Measurements from ENCODE around the gene IL17RB.

Gene IL17RB

GRCh38 chr3:53846851-53847155, 435 bp downstream of the IL17RB start:
- H3F3A ChIP-seq (ENCODE audit: low read depth) = no peaks in the 10 kb centered on the region
- no peak overlapping the region for H2AFZ ChIP-seq (ENCODE audit: low read length)
- no peaks in the 10 kb centered on the region for H4K20me1 ChIP-seq (ENCODE audit: insufficient read depth, low read length, poor library complexity, severe bottlenecking)
- H3K27me3 ChIP-seq (ENCODE audit: insufficient read depth, low read length, poor library complexity, severe bottlenecking) = no peaks in the 10 kb centered on the region
- no peak overlapping the region for H3K4me3 ChIP-seq (ENCODE audit: low read length, poor library complexity, severe bottlenecking)
- H3K9me3 ChIP-seq (ENCODE audit: insufficient read depth, low read depth, low read length) = no peaks in the 10 kb centered on the region
- TF ChIP-seq CTCF (conservative IDR thresholded peaks at IDR 0.05; ENCODE audit: low read length) (no peak), EZH2phosphoT487 (IDR thresholded peaks at IDR 0.05; ENCODE audit: borderline replicate concordance) (no peak)
- no peaks in the 10 kb centered on the region for H3K36me3 ChIP-seq (ENCODE audit: insufficient read depth, low read length)
- H3K4me2 ChIP-seq (ENCODE audit: low read depth, low read length, poor library complexity, severe bottlenecking) = no peak overlapping the region
- H3K4me1 ChIP-seq (ENCODE audit: insufficient read depth, low read length, poor library complexity, severe bottlenecking) = no peaks in the 10 kb centered on the region
- H3K9ac ChIP-seq (ENCODE audit: low read depth, low read length, poor library complexity, severe bottlenecking) = no peak overlapping the region
- H3K9me2 ChIP-seq (replicated peaks; ENCODE audit: low read depth, low read length) = no peaks in the 10 kb centered on the region
- no peaks in the 10 kb centered on the region for H3K79me2 ChIP-seq (ENCODE audit: insufficient read depth, low read length)

GRCh38 chr3:53849916-53850315, 3.5 kb downstream of the IL17RB start:
- Histone ChIP-seq H3K27me3 (ENCODE audit: insufficient read depth, low read length, poor library complexity, severe bottlenecking) (no peaks in the 10 kb centered on the region), H4K20me1 (ENCODE audit: insufficient read depth, low read length, poor library complexity, severe bottlenecking) (no peaks in the 10 kb centered on the region), H3K4me2 (ENCODE audit: low read depth, low read length, poor library complexity, severe bottlenecking) (no peak overlapping the region), H3K4me3 (ENCODE audit: low read length, poor library complexity, severe bottlenecking) (no peak overlapping the region), H3K4me1 (ENCODE audit: insufficient read depth, low read length, poor library complexity, severe bottlenecking) (no peaks in the 10 kb centered on the region), H3K36me3 (ENCODE audit: insufficient read depth, low read length) (no peaks in the 10 kb centered on the region), H3K9ac (ENCODE audit: low read depth, low read length, poor library complexity, severe bottlenecking) (no peak overlapping the region), H3K79me2 (ENCODE audit: insufficient read depth, low read length) (no peaks in the 10 kb centered on the region), H2AFZ (ENCODE audit: low read length) (no peak overlapping the region), H3K9me2 (replicated peaks; ENCODE audit: low read depth, low read length) (no peaks in the 10 kb centered on the region), H3K9me3 (ENCODE audit: insufficient read depth, low read depth, low read length) (no peaks in the 10 kb centered on the region), H3F3A (ENCODE audit: low read depth) (no peaks in the 10 kb centered on the region)
- TF ChIP-seq EZH2phosphoT487 (IDR thresholded peaks at IDR 0.05; ENCODE audit: borderline replicate concordance) (no peak), CTCF (conservative IDR thresholded peaks at IDR 0.05; ENCODE audit: low read length) (no peak)

GRCh38 chr3:53850895-53851294, 4.5 kb downstream of the IL17RB start:
- no peak overlapping the region for H3K9ac ChIP-seq (ENCODE audit: low read depth, low read length, poor library complexity, severe bottlenecking)
- H3K4me2 ChIP-seq (ENCODE audit: low read depth, low read length, poor library complexity, severe bottlenecking) = no peak overlapping the region
- no peaks in the 10 kb centered on the region for H3K79me2 ChIP-seq (ENCODE audit: insufficient read depth, low read length)
- no peaks in the 10 kb centered on the region for H4K20me1 ChIP-seq (ENCODE audit: insufficient read depth, low read length, poor library complexity, severe bottlenecking)
- no peaks in the 10 kb centered on the region for H3K4me1 ChIP-seq (ENCODE audit: insufficient read depth, low read length, poor library complexity, severe bottlenecking)
- TF ChIP-seq EZH2phosphoT487 (IDR thresholded peaks at IDR 0.05; ENCODE audit: borderline replicate concordance) (no peak), CTCF (conservative IDR thresholded peaks at IDR 0.05; ENCODE audit: low read length) (no peak)
- H3F3A ChIP-seq (ENCODE audit: low read depth) = no peaks in the 10 kb centered on the region
- no peaks in the 10 kb centered on the region for H3K9me3 ChIP-seq (ENCODE audit: insufficient read depth, low read depth, low read length)
- no peaks in the 10 kb centered on the region for H3K36me3 ChIP-seq (ENCODE audit: insufficient read depth, low read length)
- H3K27me3 ChIP-seq (ENCODE audit: insufficient read depth, low read length, poor library complexity, severe bottlenecking) = no peaks in the 10 kb centered on the region
- H3K4me3 ChIP-seq (ENCODE audit: low read length, poor library complexity, severe bottlenecking) = no peak overlapping the region
- no peaks in the 10 kb centered on the region for H3K9me2 ChIP-seq (replicated peaks; ENCODE audit: low read depth, low read length)
- no peak overlapping the region for H2AFZ ChIP-seq (ENCODE audit: low read length)
